Stimulated activated CD4-positive, alpha-beta T cell treated with anti-CD3 and anti-CD28 coated beads, TNF-alpha, amount 100 ng/mL, for 4 hours (primary cell): ENCODE results near the gene SMYD3.
"Not testable (repeated sequence)": the region's sequence is repeated elsewhere in the genome, so short reads cannot be mapped to it uniquely, and the experiment has no call there.

ENCODE experiments used
- DNase-seq, 3 experiments: peaks; one replicate each; pipeline ENCODE4 v3.0.0-alpha.2; 2020; ENCODE audit warnings: low read depth in 3 of 3

SMYD3 gene

GRCh38 chr1:245957427-245957826 is 549.7 kb downstream of the SMYD3 start:
- DNase-seq: no peak

GRCh38 chr1:245956225-245956624 is 550.9 kb downstream of the SMYD3 start:
- peak in 1 of 3 experiments; percentile 15 for DNase-seq

GRCh38 chr1:245953876-245954660 is 553.0 kb downstream of the SMYD3 start:
- DNase-seq: no peak

- DNase-seq: no peak
Measured at GRCh38 chr1:245952383-245953026, 554.6 kb downstream of the SMYD3 start.

GRCh38 chr1:245948786-245949185 is 558.3 kb downstream of the SMYD3 start:
- DNase-seq: no peak

- DNase-seq: no peak
Measured at GRCh38 chr1:245946905-245947304, 560.2 kb downstream of the SMYD3 start.

GRCh38 chr1:245945136-245945535 is 561.9 kb downstream of the SMYD3 start:
- not testable (repeated sequence) for DNase-seq

GRCh38 chr1:245942856-245943255 is 564.2 kb downstream of the SMYD3 start:
- DNase-seq: no peak

- not testable (repeated sequence) for DNase-seq
Measured at GRCh38 chr1:245941771-245942170, 565.3 kb downstream of the SMYD3 start.

- DNase-seq: no peak
Measured at GRCh38 chr1:245939756-245940345, 567.2 kb downstream of the SMYD3 start.

GRCh38 chr1:245938046-245938435 is 569.0 kb downstream of the SMYD3 start:
- DNase-seq: no peak

- DNase-seq: no peak
Measured at GRCh38 chr1:245937316-245938045, 569.6 kb downstream of the SMYD3 start.

- DNase-seq: no peak
Measured at GRCh38 chr1:245934409-245934808, 572.7 kb downstream of the SMYD3 start.

- no peak for DNase-seq
Measured at GRCh38 chr1:245933431-245934045, 573.5 kb downstream of the SMYD3 start.

- no peak for DNase-seq
Measured at GRCh38 chr1:245932302-245932972, 574.6 kb downstream of the SMYD3 start.

- DNase-seq: no peak
Measured at GRCh38 chr1:245931450-245931849, 575.6 kb downstream of the SMYD3 start.

GRCh38 chr1:245929224-245929623 is 577.9 kb downstream of the SMYD3 start:
- DNase-seq: no peak

GRCh38 chr1:245926888-245927287 is 580.2 kb downstream of the SMYD3 start:
- no peak for DNase-seq

- DNase-seq: no peak
Measured at GRCh38 chr1:245923215-245923614, 583.9 kb downstream of the SMYD3 start.

- DNase-seq: no peak
Measured at GRCh38 chr1:245921417-245921816, 585.7 kb downstream of the SMYD3 start.

GRCh38 chr1:245917403-245917802 is 589.7 kb downstream of the SMYD3 start:
- no peak for DNase-seq
